HG03439 (cell line): ENCODE measurements around the gene FAM20B.

ENCODE experiments used
- ATAC-seq: cut with Tn5 transposase; IDR thresholded peaks from one replicate; pipeline ENCODE4 v1.9.1; 2021; ENCODE audit warnings: mild to moderate bottlenecking, moderate library complexity; ENCODE audit not compliant: unreplicated experiment

Gene FAM20B

DNA sequence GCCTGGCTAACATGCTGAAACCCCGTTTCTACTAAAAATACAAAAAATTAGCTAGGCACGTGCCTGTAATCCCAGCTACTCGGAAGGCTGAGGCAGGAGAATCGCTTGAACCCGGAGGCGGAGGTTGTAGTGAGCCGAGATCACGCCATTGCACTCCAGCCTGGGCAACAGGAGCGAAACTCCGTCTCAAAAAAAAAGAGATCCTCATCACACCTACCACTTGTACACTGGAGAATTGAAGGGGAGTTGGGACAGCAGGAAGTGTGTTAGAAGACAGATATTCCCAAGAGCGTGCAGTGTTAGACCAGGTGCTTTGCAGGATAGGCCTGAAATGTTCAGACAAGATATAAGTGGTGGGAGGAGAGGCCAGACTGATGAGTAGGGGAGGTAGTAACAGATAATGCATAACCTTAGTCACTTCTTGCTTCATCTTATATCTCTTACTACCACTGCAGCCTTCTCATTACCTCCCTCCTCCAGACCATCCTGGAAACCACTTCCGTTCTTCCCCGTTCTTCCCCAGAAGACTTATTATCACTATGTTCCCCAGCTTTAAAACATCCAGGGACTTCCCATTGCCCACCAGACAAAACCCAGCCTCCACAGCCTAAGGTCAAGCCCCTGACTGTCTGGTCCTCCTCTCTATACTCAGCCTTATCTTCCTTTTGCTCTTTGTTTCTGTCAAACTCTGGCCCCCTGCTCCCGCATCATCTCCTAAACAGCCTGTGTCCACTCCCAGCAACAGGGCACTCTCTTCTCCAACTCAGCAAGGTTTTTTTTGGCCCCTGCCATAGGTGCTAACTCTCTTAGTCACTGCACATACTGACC, 21.3 kb downstream of the FAM20B start:
- ATAC-seq: no peak

DNA sequence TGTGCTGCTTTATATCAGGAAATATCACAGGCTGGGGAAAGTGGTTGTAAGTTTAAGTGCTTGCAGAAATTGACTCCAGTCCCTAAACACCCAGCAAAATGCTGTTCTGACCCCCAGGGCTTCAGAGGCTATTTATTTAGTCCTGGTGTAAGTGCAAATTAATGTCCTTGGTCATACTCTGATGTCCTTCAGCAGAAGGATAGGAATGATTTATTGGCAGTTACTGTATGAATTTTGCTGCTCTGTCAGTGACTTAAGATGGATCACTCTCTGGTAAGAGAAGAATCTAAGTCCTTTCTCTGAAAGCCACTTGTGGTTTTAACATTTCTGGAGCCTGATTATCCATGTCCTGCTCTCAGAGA, 21.9 kb downstream of the FAM20B start:
- ATAC-seq: no peak

DNA sequence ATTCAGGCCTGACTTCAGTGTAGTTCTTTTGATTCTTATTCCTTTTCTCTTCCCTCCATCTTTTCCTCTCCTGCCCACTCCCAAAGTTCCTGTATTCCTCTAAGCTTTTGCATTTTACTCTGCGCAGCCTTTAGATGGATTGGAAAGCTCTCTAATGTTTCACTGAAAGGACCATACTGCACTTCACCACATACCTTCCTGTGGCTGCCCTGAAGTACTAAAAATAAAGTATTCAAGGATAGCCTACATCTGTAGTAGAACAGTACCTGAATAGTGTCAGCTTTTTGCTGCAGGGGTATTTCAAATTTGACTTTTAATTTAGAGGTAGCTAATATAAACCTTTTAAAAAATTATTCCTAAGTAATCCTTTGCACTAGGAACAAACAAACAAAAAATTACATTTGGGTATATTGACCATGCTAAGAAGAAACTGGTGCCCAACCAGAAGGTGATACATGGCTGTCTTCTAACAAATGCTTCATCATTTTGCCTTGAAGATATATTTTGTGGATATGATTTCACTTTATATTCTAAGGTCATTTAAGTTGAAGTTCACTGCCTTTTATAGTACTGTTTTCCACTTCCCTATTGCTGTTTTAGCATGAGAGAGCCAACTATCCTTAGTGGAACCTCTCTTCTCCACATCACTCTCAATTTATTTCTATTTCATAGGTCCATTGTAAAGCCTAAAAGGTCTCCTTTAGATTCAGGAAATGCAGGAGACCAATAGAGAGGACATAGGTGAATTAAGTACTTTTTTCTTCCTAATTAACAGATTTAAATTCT, 22.8 kb downstream of the FAM20B start:
- ATAC-seq: no peak

DNA sequence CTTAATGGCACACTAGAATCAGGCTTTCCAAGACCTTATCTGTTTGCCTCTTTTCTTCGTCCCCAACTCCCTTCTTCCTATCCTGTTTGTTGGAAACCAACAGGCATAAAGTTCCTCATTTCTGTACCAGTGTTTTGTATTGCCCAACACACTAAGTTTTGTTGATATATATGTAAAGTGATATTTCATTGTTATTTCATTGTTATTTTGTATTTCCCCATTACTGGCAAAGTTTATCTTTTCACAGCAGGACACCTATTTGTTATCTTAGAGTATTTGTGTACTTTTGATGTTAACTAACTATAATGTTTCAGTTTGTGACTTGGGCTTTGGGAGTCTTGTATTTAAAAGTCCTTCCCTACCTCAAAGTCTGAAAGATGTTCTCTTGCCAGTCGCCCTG, 27.1 kb downstream of the FAM20B start:
- no peak for ATAC-seq

DNA sequence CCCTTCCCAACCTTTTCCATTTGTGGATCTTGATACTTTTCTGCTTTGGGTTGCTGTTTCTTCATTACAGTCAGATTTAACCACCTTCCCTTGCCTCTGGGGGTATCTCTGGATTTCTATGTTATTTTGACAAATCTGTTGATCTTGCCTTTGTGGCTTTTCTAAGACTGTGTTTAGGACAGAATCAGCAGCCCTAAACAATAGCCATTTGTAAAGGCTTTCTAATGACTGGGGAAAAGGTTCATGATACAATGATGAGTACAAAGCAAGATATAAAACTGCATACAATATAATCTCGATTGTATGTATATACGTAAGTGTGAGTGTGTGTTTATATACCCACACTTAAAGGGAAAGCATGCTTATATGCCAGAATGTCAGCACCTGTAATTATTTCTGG, 27.8 kb downstream of the FAM20B start:
- ATAC-seq: no peak

DNA sequence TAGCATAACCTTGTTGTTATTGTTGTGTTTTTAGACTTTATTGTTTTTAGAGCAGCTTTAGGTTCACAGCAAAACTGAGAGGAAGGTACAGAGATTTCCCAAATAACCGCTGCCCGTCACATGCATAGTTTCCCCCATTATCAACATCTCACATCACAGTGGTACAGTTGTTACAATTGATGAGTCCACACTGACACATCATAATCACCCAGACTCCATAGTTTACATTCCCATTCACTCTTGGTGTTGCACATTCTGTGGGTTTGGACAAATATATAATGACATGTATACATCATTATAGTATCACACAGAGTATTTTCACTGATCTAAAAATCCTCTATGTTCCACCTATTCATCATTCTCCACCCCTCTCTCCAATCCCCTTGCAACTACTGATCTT, 30.2 kb downstream of the FAM20B start:
- no peak for ATAC-seq

DNA sequence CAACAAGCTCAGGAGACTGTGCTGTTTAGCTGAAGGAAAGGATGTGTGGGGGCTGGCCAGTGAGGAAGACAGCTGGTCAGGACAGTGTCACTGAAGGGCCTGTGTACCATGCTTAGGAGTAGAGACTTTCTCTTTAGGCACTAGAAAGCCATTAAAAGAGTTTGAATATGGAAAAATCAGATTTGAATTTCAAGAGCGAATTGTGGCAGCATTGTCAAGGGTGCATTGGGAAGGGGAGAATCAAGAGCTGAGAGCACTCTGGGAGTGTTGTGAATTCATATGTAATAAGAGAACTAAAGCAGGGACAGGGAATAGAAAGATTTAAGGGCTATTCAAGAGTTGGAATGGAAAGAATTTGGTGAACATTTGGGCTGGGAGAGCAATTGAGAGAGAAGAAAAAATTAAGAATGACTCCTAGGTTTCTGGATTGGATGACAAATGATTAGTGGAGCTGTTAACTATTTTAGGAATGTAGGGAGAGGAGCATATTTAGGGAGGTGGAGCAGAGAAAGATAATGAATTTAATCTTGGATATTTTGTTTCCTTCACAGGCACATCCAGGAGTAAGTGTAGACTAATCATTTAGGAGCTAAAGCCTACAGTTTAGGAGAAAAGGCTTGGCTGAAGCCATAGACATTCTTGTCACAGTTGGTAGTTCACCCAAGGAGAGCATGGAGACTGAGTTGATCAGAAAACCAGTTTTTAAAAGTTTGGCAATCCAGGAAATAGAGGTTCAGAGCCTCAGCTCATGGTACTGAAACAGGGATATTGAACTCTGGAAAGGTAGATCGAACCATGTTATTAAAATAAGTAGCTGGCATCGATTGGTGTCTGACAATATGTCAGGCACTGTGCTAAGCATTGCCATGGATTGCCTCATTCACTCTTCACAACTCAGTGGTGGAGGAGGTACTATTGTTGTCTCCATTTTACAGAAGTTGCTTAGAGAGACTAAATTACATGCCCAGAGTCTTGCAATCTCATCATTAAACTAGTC, 33.1 kb downstream of the FAM20B start:
- no peak for ATAC-seq

DNA sequence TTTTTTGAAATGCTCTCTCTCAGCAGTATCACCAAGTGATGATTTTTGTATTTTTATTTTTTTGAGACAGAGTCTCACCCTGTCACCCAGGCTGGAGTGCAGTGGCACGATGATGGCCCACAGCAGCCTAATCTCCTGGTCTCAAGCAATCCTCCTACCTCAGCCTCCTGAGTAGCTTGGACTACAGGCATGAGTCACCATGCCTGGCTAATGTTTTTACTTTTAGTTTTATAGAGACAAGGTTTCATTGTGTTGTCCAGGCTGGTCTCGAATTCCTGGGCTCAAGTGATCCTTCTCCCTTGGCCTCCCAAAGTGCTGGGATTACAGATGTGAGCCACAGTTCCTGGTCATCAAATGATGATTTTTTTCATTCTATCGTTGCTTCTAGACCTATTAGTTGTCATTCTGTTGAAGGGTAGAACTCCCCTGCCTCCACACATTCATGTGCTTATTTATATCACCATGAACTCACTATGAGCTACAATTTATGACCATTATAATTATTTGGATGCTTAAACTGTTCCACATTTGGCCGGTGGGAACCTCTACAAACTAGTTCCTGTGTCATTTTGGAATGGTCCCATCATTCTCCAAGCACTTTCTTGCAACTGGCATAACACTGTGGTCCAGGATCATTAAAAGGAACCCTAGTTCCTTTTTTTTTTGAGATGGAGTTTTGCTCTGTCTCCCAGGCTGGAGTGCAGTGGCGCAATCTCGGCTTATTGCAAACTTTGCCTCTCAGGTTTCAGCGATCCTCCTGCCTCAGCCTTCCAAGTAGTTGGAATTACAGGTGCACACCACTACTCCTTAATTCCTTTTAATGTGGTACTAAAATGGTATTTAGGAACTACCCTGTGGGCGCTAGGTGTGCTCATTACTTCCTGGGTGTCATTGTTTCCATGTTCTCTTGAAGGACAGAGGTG, 35.9 kb downstream of the FAM20B start:
- ATAC-seq: no peak

DNA sequence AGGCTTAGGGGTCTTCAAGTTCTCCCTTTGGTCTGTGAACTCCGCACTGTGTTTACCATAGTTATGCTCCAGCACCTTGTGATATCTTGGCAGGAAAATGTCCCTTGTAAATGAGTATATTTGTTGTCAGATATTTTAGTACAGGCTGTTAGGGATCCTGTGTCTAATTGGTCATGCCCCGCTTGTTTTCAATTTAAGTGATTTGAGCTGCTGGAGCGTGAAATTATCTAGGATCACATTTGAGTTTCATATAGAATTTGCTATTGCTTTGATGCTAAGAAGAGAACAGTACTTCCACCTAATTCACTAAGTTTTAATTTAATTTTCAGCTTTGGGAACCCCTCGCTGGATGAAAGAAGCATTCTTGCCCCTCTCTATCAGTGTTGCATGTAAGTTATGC, 40.8 kb downstream of the FAM20B start:
- no peak for ATAC-seq

DNA sequence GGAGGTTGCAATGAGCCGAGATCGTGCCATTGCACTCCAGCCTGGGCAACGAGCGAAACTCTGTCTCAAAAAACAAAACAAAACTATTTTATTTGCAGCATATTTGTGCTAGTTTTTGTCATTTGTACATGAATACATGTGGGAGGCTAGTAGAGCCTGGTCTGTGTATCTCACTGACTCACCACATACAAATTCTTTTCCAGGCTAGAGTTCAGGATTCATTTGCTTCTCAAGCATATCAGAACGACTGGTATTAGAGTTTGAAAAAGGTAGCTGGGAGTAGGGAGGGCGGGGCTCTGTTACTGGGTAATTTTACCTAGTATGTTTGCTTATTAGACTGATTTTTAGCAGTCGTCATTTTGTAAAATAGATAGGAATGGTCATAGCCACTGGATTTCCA, 51.7 kb downstream of the FAM20B start:
- no peak for ATAC-seq

DNA sequence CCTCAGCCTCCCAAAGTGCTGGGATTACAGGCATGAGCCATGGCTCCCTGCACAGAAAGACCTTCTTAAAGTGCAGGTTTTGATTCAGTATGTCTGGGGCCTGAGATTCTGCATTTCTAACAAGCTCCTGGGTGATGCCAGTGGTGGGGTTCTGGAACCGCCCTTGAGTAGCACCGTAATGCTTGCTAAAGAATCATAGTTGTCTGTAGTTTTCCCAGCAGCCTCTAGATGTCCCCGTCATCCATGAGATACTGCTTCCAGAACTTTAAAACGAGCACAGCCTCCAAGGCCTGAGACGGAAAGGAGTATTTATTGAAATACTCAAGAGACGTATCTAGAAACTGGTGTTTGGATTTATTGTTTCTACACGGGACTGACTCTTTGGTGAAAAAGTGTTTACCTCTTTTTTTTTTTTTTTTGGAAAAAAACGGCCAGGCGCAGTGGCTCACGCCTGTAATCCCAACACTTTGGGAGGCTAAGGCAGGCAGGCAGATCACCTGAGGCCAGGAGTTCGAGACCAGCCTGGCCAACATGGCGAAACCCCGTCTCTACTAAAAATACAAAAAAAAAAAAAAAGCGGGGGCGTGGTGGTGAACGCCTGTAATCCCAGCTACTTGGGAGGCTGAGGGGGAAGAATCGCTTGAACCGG, 53.5 kb downstream of the FAM20B start:
- no peak for ATAC-seq

DNA sequence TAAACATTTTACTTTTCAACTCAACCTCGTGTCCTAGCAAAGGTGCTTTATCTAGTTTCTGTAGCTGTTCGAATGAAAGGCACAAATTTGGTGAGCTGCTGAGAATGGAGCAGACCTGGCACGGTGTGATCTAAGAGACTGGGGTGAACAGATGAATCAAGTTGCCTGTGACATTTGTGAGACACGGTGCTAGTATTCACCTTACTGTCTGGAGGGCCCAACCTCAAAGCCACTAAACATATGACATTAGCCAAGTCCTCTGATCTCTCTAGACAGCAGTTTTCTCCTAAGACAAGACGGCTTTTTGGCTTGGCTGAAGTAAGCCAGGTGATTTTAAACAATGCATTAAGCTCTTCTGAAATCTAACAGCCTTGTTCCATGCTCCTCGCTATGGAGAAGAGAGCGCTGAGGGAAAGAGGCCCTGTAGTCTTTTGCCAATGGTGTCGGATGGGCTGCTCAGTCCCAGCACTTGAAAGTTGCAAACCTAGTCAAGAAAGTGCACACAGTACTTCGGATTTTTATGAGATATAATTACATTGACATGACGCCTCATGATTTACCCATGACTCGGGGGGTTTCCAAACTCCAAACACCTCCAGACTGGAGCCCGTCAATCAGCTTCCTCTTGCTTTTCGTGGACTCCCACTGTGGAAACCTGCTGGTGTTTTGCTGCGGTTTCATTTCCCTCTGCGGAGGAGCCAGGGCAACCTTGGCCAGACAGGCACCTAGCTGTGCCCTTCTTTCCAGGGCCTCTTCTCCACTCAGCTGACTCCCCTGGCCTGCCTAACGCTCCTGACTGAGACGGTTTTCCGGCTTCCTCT, 55.4 kb downstream of the FAM20B start:
- ATAC-seq: peak; percentile 23

DNA sequence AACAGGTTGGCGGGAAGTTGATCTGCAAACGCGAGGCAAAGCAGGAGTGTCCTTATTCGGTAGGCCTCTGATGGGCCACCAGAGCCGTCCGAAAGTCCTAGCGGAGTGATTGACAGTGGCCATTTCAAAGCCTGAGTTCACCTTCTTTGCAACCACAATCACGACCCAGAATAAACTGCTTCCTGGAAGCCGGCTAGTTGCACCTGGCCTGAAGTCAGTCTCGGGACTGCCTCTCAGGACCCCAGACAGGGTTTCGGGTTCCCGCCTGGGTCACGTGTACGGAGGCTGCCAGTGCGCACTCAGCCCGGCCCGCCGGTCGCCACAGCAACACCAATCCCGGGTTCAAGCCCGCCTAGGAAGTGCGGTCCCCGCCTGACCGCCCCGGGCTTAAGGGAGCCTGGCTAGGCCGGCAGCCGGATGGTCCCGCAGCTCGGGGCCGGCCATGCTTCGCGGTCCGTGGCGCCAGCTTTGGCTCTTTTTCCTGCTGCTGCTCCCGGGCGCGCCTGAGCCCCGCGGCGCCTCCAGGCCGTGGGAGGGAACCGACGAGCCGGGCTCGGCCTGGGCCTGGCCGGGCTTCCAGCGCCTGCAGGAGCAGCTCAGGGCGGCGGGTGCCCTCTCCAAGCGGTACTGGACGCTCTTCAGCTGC, 56.1 kb downstream of the FAM20B start, which contains the start of gene TOR3A:
TOR3A (plus strand) TSS at position 384 of the 646 bp plus-strand sequence; CDS start at position 443, 59 bp downstream.
- ATAC-seq: peak; percentile 84

DNA sequence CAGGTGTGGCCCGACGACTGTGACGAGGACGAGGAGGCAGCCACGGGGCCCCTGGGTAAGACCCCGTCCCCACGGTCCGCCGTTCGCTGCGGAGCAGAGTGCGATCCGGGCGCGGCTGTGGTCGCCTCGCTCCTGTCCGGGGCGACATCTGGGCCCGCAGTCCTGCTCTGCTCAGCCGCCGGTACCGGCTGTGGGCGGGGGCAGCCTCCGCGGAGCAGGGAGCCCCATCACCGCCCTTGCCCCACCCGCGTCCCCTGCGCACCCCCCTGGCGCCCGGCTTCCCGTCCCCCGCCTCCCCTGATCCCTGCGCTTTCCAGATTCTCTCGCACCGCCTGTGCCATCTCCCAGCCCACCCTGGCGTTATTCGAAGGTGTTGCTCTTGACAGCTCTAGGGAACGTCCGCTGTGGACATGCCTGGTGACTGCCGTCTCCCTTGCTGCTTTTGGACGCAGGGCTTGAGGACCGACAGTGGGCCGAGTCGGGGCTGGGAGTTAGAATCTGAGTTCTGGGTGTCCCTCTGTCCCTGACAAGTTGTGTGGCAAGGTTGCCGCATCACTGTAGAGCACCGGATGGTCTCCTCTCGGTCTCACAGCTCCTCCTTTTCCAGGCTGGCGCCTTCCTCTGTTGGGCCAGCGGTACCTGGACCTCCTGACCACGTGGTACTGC, 56.8 kb downstream of the FAM20B start:
- peak; percentile 14 for ATAC-seq

DNA sequence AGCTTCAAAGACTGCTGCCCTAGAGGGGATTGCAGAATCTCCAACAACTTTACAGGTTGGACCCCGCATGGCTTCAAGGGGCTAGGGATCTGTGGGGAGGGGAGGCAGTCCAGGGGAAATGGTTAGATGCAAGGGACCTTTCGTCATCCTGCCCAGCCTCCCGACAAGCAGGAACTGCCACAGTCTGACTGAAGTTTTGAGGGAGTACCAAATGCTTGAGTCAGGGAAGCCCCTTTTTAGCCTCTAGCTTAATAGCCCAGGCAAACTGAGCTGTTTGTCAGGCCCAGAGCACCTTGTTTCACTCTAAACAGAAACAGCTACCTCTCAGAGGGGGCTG, 57.3 kb downstream of the FAM20B start:
- no peak for ATAC-seq

DNA sequence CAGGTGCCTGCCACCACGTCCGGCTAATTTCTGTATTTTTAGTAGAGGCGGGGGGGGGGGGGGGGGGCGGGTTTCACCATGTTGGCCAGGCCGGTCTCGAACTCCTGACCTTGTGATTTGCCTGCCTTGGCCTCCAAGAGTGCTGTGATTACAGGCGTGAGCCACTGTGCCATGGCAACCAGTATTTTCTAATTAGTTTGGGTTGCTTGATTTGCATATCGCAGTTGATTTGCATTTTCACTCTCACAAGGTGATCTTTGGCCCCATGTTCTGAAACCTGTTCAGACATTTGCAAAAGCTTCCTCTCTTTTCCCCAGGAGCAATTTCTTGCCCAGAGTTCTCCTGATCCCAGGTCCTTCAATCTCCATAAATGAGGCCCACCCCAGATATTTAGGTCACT, 57.8 kb downstream of the FAM20B start:
- ATAC-seq: no peak

DNA sequence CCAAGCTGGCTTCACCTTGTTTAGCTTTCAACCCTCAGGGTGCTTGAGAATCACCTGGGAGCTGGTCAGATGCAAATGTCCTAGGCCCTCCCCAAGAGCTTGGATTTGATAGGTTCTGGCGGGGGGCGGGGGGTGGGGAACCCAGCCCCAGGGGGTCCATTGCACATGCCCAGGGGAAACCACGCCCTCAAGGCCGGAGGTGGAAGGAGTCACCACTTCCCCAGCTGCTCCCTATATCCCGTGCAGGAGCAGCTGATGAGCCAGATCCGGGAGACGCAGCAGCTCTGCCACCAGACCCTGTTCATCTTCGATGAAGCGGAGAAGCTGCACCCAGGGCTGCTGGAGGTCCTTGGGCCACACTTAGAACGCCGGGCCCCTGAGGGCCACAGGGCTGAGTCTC, 62.0 kb downstream of the FAM20B start:
- no peak for ATAC-seq
